Stomach (tissue), 4 donors: ENCODE results near the gene VIPR2.

Experiments
- POLR2AphosphoS5 ChIP-seq, 3 donors: sonication (generic); formaldehyde crosslinking; IDR thresholded peaks; one replicate each; pipeline ENCODE4 v1.6.1; 2016; ENCODE audit warnings: antibody characterized with exemption in 3 of 3
- TF ChIP-seq, protein P1 (sequence below), 7 experiments: fragments of 450-650 bp in 4 of 7; fragments of 200-600 bp in 3 of 7; sonication (generic) in 3 of 7; IDR thresholded peaks; one replicate each; pipeline ENCODE4 v1.5.1; 2016 to 2019; ENCODE audit warnings: antibody characterized with exemption in 7 of 7, control low read depth in 2 of 7, mild to moderate bottlenecking in 1 of 7

DNA sequence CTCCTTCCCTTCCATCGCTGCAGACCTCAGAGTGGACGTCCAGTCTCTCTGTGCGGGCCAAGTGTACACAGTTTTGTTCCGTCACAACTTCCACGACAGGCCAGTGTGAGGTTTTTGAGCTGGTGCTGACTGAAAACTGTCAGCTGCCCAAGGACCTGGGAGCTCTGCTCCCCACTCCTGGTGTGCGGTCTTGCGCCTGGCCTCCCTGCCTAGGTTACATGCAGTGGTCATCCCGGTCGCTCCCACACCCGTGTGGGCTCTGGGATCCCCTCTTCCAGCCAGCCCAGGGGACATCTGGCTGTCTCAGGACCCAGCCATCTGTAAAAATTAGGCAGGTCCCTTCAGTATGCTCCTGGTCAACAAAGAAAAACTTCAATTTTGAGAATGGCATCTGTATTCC is 127.5 kb downstream of the VIPR2 start:
- TF ChIP-seq POLR2AphosphoS5 (IDR thresholded peaks at IDR 0.05) = no peak
- TF ChIP-seq, protein P1, sequence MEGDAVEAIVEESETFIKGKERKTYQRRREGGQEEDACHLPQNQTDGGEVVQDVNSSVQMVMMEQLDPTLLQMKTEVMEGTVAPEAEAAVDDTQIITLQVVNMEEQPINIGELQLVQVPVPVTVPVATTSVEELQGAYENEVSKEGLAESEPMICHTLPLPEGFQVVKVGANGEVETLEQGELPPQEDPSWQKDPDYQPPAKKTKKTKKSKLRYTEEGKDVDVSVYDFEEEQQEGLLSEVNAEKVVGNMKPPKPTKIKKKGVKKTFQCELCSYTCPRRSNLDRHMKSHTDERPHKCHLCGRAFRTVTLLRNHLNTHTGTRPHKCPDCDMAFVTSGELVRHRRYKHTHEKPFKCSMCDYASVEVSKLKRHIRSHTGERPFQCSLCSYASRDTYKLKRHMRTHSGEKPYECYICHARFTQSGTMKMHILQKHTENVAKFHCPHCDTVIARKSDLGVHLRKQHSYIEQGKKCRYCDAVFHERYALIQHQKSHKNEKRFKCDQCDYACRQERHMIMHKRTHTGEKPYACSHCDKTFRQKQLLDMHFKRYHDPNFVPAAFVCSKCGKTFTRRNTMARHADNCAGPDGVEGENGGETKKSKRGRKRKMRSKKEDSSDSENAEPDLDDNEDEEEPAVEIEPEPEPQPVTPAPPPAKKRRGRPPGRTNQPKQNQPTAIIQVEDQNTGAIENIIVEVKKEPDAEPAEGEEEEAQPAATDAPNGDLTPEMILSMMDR (IDR thresholded peaks at IDR 0.05) = no peak
